Upper lobe of right lung (tissue), 1 donor: ENCODE measurements around the gene ENTR1. TPM values are rescaled to one million over a fixed set of nuclear protein-coding genes. Genes with fewer than 3 reads are reported as not detected.
A peak's percentile ranks its signal among the peaks of the same experiment; 100 is the strongest.

Experiments
- ATAC-seq: fragments of 200-7000 bp; cut with Tn5 transposase; one replicate; pipeline ENCODE4 v1.9.1; 2020; ENCODE audit warnings: mild to moderate bottlenecking, moderate library complexity
- DNase-seq: peaks from one replicate; pipeline ENCODE4 v3.0.0-alpha.2; 2020
- H3K27ac ChIP-seq: fragments of 200-600 bp; one replicate; pipeline ENCODE4 v1.8.0; 2022
- H3K27me3 ChIP-seq: fragments of 200-600 bp; one replicate; pipeline ENCODE4 v1.8.0; 2022; ENCODE audit warnings: mild to moderate bottlenecking
- H3K36me3 ChIP-seq: fragments of 200-600 bp; one replicate; pipeline ENCODE4 v1.8.0; 2022
- H3K4me1 ChIP-seq: fragments of 200-600 bp; one replicate; pipeline ENCODE4 v1.8.0; 2022
- H3K4me3 ChIP-seq: fragments of 200-600 bp; one replicate; pipeline ENCODE4 v1.8.0; 2022; ENCODE audit warnings: mild to moderate bottlenecking
- H3K9me3 ChIP-seq: fragments of 200-600 bp; one replicate; pipeline ENCODE4 v1.8.0; 2022
- intact Hi-C: fragments of 100-400 bp; cut with DNase I; formaldehyde crosslinking; loops from one replicate; pipeline ENCODE4 v1.11.0; 2022
- total RNA-seq: library from RNA; stranded (reverse); fragmentation: NEBNext Ultra II Directional; extraction: Animal tissue kit (Norgen Biotek cat#: 25700); gene quantifications from one replicate; pipeline ENCODE4 v1.2.1, GENCODE V29; 2021
- TF ChIP-seq, protein P1 (sequence below): fragments of 200-600 bp; IDR thresholded peaks from one replicate; pipeline ENCODE4 v1.8.0; 2022; ENCODE audit warnings: antibody characterized with exemption
- donor health status: DM: no; HTN: yes; CAD: no; lungs with severe emphysema.

The ENTR1 gene
- total RNA-seq, 1 donor from 2014 or later: 36.4 TPM

DNA sequence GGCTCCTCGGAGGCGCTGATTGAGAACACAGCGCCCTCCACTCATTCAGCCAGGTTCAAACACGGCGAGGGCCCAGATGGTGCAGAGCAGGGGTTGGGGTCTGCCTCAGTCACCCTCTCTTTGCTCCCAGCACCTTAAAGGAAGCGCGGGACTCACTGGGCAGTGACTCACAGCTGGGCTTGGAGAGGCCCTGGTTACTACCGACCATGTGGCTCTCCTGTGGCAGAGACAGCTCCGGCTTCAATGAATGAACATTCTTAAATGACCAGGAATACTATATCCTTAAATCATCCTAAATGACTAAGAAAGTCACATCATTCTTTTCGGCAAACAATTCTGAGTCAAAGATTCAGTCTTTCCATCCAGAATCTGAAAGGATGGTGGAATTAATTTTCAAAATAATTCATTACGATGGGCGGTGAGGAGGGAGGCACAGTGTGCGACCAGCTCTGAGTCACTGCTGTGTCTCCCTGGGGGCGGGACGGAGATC lies 30.8 kb upstream of the ENTR1 start:
- H3K4me1 ChIP-seq: peaks cover 21% of the 10 kb centered on the region
- peaks cover 60% of the 10 kb centered on the region for H3K36me3 ChIP-seq
- H3K27ac ChIP-seq: no peak overlapping the region
- no peaks in the 10 kb centered on the region for H3K27me3 ChIP-seq
- H3K4me3 ChIP-seq: no peak overlapping the region
- no peaks in the 10 kb centered on the region for H3K9me3 ChIP-seq
- no peak for DNase-seq
- ATAC-seq: no peak
- TF ChIP-seq, protein P1, sequence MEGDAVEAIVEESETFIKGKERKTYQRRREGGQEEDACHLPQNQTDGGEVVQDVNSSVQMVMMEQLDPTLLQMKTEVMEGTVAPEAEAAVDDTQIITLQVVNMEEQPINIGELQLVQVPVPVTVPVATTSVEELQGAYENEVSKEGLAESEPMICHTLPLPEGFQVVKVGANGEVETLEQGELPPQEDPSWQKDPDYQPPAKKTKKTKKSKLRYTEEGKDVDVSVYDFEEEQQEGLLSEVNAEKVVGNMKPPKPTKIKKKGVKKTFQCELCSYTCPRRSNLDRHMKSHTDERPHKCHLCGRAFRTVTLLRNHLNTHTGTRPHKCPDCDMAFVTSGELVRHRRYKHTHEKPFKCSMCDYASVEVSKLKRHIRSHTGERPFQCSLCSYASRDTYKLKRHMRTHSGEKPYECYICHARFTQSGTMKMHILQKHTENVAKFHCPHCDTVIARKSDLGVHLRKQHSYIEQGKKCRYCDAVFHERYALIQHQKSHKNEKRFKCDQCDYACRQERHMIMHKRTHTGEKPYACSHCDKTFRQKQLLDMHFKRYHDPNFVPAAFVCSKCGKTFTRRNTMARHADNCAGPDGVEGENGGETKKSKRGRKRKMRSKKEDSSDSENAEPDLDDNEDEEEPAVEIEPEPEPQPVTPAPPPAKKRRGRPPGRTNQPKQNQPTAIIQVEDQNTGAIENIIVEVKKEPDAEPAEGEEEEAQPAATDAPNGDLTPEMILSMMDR: no peak
- intact Hi-C loops: no loop called here

DNA sequence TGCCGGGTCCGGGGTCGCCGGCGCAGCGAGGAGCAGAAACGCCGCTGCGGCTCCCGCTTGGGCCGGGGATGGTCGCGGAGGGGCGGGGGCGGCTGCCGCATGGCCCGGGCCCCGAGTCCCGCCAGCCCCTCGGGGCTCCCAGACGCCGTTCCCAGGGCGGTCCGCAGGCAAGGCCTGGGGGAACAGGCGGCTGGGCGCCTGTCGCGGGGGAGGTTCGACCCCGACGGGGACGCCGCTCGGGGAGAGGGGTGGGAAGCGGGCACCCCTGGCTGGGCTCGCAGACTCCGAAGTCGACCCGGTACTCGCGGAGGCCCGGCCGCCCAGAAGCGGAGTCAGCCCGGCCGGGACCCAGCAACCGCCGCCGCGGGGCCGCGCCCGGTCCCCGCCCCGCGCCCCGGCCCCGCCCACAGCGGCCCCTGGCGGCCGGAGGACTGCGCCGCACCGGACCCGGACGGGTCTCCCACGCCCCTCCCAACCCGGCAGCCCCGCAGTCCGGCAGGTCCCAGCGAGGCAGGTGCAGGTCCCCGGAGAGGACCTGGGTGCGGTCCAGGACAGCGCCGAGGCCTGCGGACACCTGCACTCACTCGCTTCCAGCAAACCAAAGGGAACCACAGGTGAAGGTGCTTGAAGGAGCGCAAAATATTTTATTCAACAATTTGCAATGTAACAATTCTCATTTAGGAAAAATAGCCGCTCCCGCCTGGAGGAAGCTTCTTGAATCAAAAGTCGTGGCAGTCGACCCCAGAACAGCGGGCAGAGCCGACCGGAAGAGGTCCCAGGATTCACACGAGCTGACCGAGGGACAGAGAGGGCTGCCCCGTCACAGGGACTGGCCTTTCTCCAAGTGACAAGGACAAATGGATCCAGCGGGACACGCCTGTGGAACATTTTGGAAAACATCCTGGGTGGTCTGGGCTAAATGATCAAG lies 29.3 kb upstream of the ENTR1 start, which contains the start of gene INPP5E:
TSS of gene INPP5E (minus strand) at position 365 of the 928 bp plus-strand sequence. CDS start 426 bp downstream, outside the sequence.
- Histone ChIP-seq H3K4me1 (peaks cover 21% of the 10 kb centered on the region), H3K4me3 (peak within 1 kb of the TSS; percentile 69), H3K9me3 (no peaks in the 10 kb centered on the region), H3K27me3 (no peaks in the 10 kb centered on the region), H3K36me3 (peaks cover 45% of the 10 kb centered on the region), H3K27ac (peak within 1 kb of the TSS; percentile 70)
- intact Hi-C loops: no loop called here
- TF ChIP-seq, protein P1: peak; percentile 57
- DNase-seq: peak; percentile 89
- ATAC-seq: peak; percentile 95

DNA sequence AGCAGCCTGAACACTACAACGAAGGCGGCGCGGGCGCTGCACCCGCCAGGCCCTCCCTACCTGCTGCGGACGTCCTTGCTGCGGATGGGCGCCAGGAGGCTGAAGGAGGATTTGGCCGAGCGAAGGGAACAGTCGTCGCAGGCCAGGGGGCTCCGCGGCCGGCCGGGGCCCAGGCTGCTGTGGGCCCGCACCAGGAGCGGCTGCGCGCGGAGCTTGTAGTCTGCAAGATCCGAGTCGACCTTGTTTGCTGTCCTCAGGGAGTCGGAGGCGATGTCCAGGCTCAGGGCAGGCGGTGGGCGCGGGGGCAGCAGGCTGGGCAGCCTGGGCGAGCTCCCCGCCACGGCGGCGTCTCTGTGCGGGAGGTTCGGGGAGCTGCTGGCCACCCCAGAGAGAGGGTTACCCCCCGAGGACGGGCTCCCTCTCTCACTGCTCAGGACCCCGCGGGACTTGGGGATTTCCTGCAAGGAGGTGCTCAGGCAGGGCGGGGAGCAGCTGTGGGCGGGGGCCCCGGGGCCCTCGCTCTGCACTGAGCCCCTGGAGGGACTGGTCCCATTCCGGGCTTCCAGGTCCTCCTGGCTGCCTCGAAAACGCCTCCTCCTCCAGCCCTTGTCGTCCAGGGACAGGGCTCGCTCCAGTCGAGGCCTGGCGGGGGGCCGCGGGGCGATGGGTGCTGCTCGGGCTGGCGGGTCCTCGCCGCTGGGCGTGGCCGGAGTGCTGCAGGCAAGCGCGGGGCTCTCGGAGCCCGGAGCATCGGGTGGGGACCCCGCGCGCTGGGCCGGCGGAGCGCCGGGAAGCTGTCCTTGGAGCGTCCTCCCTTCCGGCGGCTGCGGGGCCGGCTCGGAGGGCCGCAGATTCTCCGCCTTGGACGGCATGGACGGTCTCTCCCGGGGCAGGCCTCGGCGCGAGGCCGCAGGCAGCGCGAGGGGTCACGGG lies 28.4 kb upstream of the ENTR1 start:
- no peaks in the 10 kb centered on the region for H3K9me3 ChIP-seq
- H3K4me1 ChIP-seq: peaks cover 21% of the 10 kb centered on the region
- DNase-seq: peak; percentile 77
- peak; percentile 35 for ATAC-seq
- intact Hi-C loops: no loop called here
- peak overlapping the region; percentile 70 for H3K27ac ChIP-seq
- H3K27me3 ChIP-seq: no peaks in the 10 kb centered on the region
- H3K36me3 ChIP-seq: peaks cover 36% of the 10 kb centered on the region
- peak overlapping the region; percentile 69 for H3K4me3 ChIP-seq
- TF ChIP-seq, protein P1: no peak

DNA sequence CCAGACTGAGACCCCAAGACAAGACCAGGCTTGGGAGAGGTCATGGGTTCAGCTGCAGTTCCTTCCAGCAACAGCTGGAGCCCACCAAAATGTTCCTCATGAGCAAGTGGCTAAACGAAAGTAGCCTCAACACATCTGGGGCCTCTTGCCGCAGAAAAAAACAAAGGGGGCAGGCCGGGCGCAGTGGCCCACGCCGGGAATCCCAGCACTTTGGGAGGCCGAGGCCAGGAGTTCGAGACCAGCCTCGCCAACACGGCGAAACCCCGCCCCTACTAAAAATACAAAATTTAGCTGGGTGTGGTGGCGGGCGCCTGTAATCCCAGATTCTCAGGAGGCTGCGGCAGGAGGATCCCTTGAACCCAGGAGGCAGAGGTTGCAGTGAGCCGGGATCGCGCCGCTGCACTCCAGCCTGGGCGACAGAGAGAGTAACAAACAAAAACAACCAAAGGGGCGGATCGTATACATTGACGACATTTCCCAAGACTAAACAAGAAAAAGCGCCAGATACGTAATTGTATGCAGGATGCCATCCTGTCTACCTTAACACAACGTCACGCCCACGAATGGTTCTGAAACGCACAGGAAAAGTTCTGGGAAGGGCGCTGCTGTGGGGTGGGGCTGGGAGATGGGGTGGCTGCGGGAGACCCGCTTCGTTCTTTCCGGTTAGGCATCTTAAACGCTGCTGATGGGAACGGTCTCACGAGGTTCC lies 27.6 kb upstream of the ENTR1 start:
- DNase-seq (no peak), ATAC-seq (no peak)
- peaks cover 28% of the 10 kb centered on the region for H3K36me3 ChIP-seq
- peaks cover 21% of the 10 kb centered on the region for H3K4me1 ChIP-seq
- H3K4me3 ChIP-seq: peak overlapping the region; percentile 69
- no peaks in the 10 kb centered on the region for H3K27me3 ChIP-seq
- no peaks in the 10 kb centered on the region for H3K9me3 ChIP-seq
- TF ChIP-seq, protein P1: no peak
- no peak overlapping the region for H3K27ac ChIP-seq
- intact Hi-C loops: no loop called here

DNA sequence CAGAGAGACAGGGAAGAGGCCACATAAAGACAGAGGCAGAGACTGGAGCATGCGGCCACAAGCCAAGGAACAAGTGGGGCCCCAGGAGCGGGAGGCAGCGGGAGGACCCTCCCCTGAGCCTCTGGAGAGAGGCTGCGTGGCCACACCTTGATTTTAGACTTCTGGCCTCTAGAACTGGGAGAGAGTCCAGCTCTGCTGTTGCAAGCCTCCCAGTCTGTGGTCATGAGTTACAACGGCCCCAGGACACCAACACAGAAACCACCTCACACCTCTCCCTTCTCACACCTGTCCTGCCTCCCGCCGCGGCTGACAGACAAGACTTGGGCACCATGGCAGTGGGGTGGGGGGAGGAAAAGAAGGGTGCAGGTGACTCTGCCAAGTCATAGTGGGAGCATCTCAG lies 27.0 kb upstream of the ENTR1 start:
- ATAC-seq: no peak
- Histone ChIP-seq H3K9me3 (no peaks in the 10 kb centered on the region), H3K27me3 (no peaks in the 10 kb centered on the region), H3K27ac (no peak overlapping the region), H3K36me3 (peaks cover 25% of the 10 kb centered on the region), H3K4me3 (peak overlapping the region; percentile 69), H3K4me1 (peaks cover 21% of the 10 kb centered on the region)
- TF ChIP-seq, protein P1: no peak
- DNase-seq: no peak
- intact Hi-C loops: no loop called here
